GM10266 (cell line): Measurements from ENCODE around the gene RIN3.

Experiments used
- DNase-seq: peaks from one replicate; pipeline ENCODE4 v3.0.0; 2012; ENCODE audit errors: extremely low spot score
- TF ChIP-seq, protein P1 (sequence below): IDR thresholded peaks from 2 replicates; pipeline ENCODE4 v1.5.1; 2012; ENCODE audit warnings: mild to moderate bottlenecking, low read depth; ENCODE audit not compliant: control insufficient read depth, insufficient read depth; ENCODE audit errors: missing control alignments

The RIN3 gene

DNA sequence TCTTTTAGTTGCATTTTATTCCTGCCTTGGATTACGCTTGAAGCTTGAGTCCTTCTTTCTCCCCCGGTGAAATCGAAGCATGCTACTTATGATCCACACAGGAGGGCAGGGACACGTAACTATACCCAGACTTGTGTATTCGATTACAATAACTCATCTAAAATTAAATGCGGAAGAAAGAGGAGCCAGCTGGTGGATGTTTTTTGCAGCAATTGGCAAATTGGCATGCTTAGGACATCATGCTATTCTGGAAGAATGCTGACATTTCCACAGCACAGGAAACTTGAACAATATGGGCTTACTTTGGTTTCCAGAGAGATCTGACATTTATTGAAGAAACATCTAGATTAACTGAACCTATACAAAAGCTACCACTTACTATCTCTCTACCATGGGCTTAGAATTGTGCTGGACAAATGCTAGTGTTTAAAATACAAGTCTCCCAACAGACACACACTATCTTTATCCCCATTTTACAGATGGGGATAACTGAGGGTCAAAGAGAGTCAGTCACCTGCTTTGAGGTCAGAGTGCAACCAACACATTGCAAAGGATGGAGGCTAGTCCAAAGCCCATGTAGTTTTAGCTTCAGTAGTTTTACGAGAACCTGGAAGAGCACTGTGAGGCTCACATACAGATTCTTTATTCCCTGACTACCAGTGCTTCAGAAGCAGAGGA lies 198.5 kb downstream of the RIN3 start:
- no peak for DNase-seq
- TF ChIP-seq, protein P1, sequence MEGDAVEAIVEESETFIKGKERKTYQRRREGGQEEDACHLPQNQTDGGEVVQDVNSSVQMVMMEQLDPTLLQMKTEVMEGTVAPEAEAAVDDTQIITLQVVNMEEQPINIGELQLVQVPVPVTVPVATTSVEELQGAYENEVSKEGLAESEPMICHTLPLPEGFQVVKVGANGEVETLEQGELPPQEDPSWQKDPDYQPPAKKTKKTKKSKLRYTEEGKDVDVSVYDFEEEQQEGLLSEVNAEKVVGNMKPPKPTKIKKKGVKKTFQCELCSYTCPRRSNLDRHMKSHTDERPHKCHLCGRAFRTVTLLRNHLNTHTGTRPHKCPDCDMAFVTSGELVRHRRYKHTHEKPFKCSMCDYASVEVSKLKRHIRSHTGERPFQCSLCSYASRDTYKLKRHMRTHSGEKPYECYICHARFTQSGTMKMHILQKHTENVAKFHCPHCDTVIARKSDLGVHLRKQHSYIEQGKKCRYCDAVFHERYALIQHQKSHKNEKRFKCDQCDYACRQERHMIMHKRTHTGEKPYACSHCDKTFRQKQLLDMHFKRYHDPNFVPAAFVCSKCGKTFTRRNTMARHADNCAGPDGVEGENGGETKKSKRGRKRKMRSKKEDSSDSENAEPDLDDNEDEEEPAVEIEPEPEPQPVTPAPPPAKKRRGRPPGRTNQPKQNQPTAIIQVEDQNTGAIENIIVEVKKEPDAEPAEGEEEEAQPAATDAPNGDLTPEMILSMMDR: no peak

DNA sequence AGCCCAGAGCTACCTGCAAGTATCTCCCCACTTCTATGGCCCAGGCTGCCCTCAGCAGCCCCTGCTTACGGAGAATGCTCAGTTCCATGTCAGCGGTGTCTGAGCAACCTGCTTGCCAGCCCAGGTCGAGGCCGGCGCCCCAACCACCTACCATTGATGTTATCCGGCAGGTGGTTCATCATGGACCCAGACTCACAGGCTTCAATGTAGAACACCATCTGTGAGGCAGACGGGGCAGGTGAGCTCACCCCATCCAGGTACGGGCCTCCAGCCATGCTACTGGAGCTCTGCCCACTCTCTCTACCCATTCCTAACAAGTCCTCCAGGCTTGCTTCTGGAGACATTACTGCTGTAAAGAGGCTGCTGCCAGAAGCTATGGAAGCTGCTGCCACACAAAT lies 199.1 kb downstream of the RIN3 start:
- no peak for DNase-seq
- TF ChIP-seq, protein P1: no peak

GRCh38 chr14:92714739-92715307 lies 201.2 kb downstream of the RIN3 start:
- peak; percentile 88 for DNase-seq
- TF ChIP-seq, protein P1: peak; percentile 76

- TF ChIP-seq, protein P1: no peak
- DNase-seq: no peak
Measured at GRCh38 chr14:92716131-92716530, 202.6 kb downstream of the RIN3 start.

- no peak for DNase-seq
- TF ChIP-seq, protein P1: no peak
Measured at GRCh38 chr14:92717571-92718042, 204.0 kb downstream of the RIN3 start.

DNA sequence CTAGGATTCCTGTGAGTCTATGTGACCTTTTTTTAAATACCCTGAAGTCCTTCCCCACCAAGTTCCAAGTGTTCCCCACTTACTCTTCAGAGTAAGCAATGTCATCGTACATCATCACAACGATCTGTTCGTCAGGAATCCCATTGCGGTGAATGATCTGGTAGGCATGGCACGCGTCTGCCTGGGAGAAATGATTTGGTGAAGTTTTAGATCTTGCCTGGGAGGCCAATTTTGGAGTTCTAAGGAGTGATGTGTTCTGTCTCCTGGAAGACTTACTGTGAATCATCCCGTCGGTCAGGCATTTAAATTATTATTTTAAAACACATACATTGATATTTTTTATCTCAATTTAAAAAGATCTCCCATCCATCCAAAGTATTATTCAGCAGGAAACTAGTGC lies 205.1 kb downstream of the RIN3 start:
- no peak for DNase-seq
- TF ChIP-seq, protein P1: no peak

GRCh38 chr14:92719421-92719820 lies 205.8 kb downstream of the RIN3 start:
- no peak for DNase-seq
- TF ChIP-seq, protein P1: no peak
